Measurements from ENCODE around the gene ACAP2.

DNA sequence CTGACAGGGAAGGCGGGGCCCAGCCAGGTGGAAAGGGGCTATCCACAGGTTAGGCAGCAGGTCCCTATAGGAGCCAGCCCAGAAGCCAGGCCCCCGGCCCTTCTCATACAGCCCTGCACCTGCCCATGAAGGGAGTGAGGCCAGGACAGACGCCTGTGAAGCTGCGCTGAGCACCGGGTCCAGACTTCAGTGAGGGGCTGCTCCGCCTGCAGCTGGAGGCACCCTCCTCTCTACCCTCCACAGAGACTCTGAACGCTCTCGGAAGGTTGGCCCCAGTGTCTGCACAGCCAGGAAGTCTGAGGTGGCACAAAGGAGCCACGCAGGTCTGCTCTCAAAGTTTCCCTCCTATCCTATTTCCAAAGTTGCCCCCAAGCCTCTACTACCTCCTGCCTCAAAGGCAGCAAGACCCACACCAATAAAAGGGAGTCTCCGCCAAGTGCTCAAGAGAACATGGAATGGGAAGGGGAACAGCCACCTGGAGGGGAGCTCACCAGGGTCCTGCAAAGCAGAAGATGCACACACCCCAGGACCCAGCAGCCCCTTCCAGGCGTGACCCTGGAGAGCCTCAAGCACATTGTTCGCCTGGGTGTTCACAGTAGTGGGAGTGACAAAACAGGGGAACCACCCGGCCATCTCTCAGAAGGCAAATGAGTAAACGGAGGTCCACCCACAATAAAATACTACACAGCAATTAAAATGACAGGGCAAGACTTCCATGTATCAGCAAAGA, 191.3 kb downstream of the ACAP2 start:
- TF ChIP-seq, protein P1, sequence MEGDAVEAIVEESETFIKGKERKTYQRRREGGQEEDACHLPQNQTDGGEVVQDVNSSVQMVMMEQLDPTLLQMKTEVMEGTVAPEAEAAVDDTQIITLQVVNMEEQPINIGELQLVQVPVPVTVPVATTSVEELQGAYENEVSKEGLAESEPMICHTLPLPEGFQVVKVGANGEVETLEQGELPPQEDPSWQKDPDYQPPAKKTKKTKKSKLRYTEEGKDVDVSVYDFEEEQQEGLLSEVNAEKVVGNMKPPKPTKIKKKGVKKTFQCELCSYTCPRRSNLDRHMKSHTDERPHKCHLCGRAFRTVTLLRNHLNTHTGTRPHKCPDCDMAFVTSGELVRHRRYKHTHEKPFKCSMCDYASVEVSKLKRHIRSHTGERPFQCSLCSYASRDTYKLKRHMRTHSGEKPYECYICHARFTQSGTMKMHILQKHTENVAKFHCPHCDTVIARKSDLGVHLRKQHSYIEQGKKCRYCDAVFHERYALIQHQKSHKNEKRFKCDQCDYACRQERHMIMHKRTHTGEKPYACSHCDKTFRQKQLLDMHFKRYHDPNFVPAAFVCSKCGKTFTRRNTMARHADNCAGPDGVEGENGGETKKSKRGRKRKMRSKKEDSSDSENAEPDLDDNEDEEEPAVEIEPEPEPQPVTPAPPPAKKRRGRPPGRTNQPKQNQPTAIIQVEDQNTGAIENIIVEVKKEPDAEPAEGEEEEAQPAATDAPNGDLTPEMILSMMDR (IDR thresholded peaks at IDR 0.05): no peak
- no peak for TF ChIP-seq SIN3A (IDR thresholded peaks at IDR 0.05; ENCODE audit: borderline replicate concordance, insufficient read depth, low read depth, low read length)
